Stimulated activated CD4-positive, alpha-beta T cell treated with anti-CD3 and anti-CD28 coated beads, Interleukin-4, amount 100 ng/mL, for 4 hours (primary cell): ENCODE measurements around the gene EP400.
"Not testable (repeated sequence)": the region's sequence is repeated elsewhere in the genome, so short reads cannot be mapped to it uniquely, and the experiment has no call there.

Experiments
- DNase-seq, 2 experiments: peaks; one replicate each; pipeline ENCODE4 v3.0.0-alpha.2; 2020

Gene EP400

GRCh38 chr12:131954460-131954859 is 4.7 kb downstream of the EP400 start:
- DNase-seq, result not testable (repeated sequence)

GRCh38 chr12:131959116-131959515 is 9.4 kb downstream of the EP400 start:
- no peak for DNase-seq

DNA sequence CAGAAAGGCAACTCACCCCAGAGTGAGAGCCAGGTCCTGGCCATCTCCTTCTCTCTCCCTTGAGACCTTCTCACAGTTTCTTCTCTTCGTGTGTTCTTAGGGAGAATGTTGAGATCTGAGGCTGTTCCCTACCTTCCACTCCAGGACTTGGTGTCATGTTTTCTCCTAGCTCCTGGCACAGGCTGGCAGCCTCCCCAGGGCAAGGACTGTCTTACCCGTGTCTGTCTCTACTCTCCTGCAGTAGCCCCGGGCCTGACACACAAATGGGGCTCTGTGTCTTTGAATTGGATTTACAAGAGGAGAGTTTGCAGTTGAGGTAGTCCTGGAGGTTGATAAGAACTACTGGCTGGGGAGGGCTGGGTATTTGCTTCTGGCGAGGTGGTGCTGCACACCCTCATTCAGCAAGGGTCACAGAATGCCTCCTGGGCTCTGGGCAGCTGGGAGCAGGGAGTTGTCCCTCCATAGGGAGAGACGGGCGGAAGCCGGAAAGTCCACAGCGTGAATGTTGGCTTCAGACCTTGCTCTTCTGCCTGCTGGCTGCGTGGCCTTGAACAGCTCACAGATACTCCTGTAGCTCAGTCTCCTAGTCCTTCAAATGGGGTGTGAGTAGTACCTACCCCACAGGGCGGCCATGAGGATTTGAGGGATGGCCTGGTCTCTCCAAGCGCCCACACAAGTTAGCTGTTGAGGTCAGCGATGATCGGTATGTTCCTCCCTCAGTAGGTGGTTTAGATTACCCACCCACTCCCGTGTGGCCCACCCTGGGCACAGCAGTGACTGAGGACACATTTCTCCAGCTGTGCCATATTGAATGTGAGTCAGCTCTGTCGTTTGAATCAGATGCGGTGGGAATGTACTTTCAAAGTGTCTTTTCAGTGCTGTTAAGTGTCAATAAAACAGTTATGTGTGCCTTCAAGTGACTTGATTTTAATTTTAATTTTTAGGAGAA is 10.2 kb downstream of the EP400 start:
- no peak for DNase-seq

DNA sequence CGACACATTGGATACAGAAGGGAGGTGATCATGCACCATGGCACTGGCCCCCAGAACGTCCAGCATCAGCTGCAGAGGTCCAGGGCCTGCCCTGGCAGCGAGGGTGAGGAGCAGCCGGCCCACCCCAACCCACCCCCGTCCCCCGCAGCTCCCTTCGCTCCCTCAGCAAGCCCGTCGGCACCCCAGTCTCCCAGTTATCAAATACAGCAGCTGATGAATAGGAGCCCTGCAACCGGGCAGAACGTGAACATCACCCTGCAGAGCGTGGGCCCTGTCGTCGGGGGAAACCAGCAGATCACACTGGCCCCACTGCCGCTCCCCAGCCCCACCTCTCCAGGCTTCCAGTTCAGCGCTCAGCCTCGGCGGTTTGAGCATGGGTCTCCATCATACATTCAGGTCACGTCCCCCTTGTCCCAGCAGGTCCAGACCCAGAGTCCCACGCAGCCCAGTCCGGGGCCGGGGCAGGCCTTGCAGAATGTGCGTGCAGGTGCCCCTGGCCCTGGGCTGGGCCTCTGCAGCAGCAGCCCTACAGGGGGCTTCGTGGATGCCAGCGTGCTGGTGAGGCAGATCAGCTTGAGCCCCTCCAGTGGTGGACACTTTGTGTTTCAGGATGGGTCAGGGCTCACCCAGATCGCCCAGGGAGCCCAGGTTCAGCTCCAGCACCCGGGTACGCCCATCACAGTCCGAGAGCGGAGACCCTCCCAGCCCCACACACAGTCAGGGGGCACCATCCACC is 11.0 kb downstream of the EP400 start:
- not testable (repeated sequence) for DNase-seq

- not testable (repeated sequence) for DNase-seq
Measured at GRCh38 chr12:131961328-131961727, 11.6 kb downstream of the EP400 start.

GRCh38 chr12:131962069-131962468 is 12.3 kb downstream of the EP400 start:
- no peak for DNase-seq

DNA sequence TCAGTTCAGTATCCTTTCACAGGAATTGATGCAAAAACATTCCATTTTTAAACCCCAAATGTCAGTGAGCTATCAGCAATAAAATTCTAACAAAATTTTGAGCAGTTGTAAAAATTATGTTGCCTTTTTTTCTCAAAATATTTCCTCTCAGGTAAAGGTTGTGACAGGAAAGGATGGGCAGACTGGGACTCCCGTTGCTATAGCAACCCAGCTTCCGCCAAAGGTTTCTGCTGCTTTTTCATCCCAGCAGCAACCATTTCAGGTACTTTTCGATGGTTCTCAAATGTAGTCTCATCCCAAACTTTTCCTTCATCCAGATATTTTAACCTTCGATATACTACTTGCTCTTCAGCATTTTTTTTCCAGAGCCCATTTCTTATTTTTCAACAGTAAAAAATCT is 13.6 kb downstream of the EP400 start:
- no peak for DNase-seq

DNA sequence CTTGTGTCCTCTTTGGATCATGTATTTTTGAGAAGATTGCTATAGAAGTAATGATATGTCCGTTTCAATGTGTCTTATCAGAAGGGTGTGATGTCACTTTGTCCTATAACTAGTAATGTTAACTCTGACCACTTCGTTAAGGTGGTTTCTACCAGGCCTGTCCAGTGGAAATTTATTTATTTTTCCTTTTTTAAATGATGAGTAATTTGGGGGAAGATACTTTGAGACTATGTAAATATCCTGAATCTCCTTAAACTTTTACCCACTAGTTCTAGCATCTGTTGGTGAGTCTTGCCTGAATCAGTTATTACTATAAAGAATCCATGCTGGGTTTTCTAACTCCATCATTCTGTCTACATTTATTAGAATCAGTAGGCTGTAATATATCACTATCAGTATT is 15.3 kb downstream of the EP400 start:
- DNase-seq, result no peak

DNA sequence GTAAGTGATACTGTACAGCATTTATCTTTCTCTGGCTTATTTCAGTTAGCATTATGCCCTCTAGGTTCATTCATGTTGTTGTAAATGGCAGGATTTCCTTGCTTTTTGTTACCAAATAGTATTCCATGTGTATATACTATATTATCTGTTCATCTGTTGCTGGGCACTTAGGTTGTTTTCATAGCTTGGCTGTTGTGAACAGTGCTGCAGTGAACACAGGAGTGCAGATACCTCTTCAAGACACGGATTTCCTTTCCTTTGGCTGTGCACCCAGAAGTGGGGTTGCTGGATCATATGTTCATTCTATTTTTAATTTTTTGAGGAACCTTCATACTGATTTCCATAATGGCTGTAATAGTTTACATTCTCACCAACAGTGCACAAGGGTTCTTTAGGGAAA is 21.5 kb downstream of the EP400 start:
- no peak for DNase-seq

- DNase-seq, result no peak
Measured at GRCh38 chr12:131975228-131975627, 25.5 kb downstream of the EP400 start.

DNA sequence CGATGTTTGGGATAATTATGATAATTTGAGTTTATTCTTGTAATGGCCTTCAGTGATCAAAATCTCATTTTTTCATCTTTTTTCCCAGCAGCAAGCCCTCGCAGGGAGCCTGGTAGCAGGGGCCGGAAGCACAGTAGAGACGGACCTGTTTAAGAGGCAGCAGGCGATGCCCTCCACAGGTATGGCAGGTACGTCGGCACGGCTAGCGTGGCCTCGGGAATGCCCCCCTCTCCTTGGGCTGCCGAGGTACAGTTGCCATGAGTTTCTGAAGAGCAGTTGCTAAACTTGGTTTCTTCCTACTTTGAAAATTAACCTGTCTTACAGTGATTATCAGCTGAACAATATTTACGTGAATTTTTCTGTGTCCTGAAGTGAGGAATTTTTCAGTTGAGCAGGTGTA is 29.9 kb downstream of the EP400 start:
- no peak for DNase-seq

DNA sequence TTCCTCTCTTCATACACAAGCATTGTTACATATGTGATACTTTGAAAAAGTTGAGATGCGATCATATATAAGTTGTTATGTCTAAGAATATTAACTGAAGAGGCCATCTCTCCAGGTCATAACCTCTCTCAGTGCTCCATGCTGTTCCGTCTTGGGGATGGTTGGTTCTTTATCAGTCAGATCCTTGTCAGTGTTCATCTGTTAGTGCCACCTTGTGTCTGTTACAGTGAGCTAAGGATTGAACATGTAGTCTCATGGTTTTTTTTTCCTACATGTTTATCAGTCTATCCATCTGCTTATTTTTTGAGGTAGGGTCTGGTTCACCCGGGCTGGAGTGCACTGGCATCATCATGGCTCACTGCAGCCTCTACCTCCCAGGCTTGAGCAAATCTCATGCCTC is 30.5 kb downstream of the EP400 start:
- DNase-seq, result no peak

GRCh38 chr12:131981388-131981787 is 31.6 kb downstream of the EP400 start:
- no peak for DNase-seq

DNA sequence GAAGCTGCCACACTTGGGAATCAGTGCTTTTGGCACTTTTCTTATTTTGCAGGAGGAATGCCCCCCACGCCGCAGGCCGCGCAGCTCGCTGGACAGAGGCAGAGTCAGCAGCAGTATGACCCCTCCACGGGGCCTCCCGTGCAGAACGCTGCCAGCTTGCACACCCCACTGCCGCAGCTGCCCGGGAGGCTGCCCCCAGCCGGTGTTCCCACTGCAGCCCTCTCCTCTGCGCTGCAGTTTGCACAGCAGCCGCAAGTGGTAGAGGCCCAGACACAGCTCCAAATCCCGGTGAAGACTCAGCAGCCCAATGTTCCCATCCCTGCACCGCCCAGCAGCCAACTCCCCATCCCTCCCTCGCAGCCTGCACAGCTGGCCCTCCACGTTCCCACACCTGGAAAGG is 32.3 kb downstream of the EP400 start:
- DNase-seq, result no peak

DNA sequence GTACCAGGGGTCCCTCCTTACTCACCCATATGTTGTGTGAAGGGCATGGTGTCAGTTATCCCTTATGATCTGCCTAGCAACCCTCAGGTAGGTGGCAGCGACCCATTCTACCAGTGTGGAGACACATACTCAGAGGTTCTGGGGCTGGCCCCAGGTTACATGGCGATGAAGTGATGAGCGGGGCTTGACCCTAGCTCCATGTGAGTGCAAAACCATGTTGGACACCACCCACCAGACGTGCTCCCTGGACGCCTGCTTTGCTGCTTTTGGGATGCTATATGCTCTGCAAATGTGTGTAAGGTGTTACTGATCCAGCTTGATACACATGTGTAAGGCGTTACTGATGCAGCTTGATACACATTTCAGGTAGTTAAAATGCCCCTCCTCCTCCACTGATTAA is 33.3 kb downstream of the EP400 start:
- DNase-seq, result no peak

GRCh38 chr12:131983554-131983953 is 33.8 kb downstream of the EP400 start:
- no peak for DNase-seq

- DNase-seq, result no peak
Measured at GRCh38 chr12:131984334-131984733, 34.6 kb downstream of the EP400 start.

DNA sequence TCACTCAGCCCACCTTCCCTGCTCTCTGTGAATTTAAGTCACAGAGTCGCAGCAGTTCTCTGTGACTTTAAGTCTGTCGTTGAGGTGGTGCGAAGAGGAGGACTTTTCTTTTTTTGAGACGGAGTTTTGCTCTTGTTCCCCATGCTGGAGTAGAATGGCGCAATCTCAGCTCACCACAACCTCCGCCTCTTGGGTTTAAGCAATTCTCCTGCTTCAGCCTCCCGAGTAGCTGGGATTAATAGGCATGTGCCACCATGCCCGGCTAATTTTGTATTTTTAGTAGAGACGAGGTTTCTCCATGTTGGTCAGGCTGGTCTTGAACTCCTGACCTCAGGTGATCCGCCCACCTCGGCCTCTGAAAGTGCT is 35.8 kb downstream of the EP400 start:
- DNase-seq, result not testable (repeated sequence)

DNA sequence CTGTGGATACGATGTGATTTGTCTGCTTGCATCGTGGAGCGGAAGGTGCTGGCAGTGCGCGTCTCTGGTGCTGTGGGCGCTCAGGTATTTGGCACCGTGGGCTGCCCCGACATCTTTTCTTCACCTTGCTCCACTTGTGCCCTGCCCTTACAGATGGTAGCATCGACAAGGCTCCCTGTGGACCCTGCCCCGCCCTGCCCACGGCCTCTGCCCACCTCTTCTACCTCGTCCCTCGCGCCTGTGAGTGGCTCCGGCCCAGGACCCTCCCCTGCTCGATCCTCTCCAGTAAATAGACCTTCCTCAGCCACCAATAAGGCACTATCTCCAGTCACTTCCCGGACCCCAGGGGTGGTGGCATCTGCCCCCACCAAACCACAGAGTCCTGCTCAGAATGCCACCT is 36.6 kb downstream of the EP400 start:
- no peak for DNase-seq

DNA sequence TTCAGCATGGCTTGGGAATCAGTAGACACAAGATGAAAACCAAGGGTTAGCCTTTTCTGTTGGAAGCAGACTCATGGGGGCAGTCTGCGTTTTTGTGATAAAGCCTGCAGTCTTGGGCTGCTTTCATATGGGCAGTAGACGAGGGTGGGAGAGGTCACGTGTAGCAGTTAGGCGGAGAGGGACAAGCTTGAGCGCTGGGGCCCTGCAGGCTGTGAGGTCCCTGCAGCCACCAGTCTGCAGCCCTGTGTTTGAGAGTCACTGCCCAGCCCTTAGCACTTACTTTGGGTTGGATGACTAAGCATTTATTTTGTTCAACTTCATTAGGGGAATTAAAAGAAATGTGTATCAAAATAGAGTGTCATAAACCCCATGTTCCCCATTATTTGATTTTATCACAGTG is 37.2 kb downstream of the EP400 start:
- no peak for DNase-seq

DNA sequence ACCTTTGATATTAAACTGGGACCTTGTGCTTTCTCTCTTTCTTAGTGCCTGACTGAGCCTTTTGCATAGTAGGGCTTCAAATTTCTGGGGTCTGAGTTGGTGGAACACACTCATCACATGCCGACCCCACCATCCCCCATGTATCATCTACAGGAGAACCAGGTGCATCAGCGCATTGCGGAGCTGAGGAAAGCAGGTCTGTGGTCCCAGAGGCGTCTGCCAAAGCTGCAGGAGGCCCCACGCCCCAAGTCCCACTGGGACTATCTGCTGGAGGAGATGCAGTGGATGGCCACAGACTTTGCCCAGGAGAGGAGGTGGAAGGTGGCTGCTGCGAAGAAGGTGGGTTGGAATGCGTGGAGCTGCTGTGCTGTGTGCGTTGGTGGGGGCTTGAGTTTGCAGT is 37.8 kb downstream of the EP400 start:
- no peak for DNase-seq

GRCh38 chr12:131988054-131988796 is 38.5 kb downstream of the EP400 start:
- no peak for DNase-seq

DNA sequence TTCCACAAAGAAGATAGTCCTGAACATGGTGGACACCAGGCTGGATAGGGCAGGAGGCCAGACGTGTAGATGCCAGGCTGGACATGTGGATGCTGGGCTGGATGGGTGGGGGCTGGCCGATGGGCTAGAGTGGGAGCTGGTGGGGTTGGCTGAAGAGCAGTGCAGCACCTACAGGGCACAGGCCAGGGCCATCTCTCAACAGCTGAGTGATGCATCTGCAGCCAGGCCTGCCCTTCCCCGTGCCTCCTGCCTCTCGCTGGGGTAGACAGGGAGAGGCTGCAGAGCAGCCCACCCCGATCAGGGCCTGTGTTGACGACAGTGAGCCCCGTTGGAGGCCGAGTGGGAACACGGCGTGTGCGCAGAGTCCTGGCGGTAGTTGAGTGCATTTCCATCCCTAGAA is 39.3 kb downstream of the EP400 start:
- no peak for DNase-seq
